GM18861 (cell line): Measurements from ENCODE around the gene PLPP2.
"Not testable (repeated sequence)": the region's sequence is repeated elsewhere in the genome, so short reads cannot be mapped to it uniquely, and the experiment has no call there.

Experiments used
- ATAC-seq: cut with Tn5 transposase; IDR thresholded peaks from one replicate; pipeline ENCODE4 v1.9.1; 2021; ENCODE audit not compliant: unreplicated experiment

The PLPP2 gene

DNA sequence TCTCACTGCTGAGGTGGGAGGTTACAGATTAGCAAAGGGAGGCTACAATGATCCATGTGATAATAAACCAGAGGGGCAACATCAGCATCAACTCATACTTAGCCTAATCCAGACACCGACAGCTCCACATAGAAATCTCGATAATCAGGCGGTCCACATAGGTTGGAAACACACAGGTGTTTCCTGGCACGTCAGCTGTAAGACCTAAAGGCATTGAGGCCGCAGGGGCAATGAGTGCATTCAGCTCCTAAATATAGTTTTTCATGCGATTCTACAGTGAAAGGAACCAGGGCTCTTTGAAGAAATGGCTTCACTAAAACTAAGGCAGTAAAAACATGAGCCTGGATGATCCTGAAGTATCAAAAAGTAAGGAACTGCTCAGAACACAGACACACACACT, 19.3 kb downstream of the PLPP2 start:
- no peak for ATAC-seq

DNA sequence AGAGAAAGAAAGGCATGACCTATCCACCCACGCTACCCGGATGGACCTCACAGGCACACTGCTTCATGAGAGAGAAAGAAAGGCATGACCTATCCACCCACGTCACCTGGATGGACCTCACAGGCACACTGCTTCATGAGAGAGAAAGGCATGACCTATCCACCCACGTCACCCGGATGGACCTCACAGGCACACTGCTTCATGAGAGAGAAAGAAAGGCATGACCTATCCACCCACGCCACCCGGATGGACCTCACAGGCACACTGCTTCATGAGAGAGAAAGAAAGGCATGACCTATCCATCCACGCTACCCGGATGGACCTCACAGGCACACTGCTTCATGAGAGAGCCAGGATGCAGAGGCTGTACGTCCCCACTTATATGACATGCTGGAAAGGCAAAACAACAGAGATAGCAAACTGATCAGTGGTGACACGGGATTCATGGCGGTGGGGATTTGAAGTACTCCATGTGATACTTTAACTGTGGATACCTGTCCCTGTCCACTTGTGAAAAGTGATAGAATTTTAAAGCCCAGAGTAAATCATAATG, 20.4 kb downstream of the PLPP2 start:
- ATAC-seq = not testable (repeated sequence)

DNA sequence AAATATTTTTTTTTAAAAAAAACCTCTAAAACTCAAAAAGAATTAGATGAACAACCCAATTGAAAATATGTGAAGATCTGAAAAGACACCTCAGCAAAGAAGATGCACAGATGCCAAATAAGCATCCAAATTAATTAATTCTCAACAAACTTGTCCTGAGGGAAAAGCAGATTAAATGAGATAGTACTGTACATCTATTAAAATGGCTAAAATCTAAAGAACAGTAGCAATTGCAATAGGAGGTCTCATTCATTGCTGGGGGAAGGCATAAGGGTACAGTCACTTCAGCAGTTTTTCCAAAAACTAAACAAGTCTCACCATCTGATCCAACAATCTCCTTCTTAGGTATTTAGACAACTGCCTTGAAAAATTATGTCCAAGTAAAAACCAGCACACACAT, 22.0 kb downstream of the PLPP2 start:
- ATAC-seq = no peak

DNA sequence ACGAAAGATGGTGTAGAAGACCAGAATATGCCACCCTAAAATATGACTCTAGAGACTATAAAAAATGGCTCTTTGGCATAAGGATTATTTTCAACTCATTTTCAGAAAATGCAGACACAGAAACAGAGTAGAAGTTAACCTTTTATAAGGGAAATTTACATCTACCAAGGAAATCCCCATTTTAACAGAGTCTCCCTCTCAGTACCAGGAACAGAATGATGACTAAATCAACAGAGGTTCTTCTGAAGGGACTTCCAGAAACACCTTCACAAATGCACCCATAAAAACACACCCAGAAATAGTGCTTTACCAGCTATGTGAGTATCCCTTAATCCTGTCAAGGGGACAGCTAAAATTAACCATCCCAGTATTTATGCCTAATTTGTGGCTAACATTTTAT, 29.1 kb downstream of the PLPP2 start:
- no peak for ATAC-seq

DNA sequence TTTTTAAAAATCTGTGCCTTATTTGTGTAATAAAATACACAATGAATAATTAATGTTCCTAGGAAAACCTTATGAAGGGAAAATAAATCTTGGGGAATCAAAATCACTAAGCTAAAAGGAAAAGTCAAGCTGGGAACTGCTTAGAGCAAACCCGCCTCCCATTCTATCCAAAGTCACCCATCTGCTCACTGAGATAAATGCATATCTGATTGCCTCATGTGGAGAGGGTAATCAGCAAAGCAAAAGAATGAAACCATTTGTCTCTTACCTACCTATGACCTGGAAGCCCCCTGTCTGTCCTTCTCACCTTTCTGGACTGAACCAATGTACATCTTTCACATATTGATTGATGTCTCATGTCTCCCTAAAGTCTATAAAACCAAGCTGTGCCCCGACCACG, 34.4 kb downstream of the PLPP2 start:
- ATAC-seq = not testable (repeated sequence)

DNA sequence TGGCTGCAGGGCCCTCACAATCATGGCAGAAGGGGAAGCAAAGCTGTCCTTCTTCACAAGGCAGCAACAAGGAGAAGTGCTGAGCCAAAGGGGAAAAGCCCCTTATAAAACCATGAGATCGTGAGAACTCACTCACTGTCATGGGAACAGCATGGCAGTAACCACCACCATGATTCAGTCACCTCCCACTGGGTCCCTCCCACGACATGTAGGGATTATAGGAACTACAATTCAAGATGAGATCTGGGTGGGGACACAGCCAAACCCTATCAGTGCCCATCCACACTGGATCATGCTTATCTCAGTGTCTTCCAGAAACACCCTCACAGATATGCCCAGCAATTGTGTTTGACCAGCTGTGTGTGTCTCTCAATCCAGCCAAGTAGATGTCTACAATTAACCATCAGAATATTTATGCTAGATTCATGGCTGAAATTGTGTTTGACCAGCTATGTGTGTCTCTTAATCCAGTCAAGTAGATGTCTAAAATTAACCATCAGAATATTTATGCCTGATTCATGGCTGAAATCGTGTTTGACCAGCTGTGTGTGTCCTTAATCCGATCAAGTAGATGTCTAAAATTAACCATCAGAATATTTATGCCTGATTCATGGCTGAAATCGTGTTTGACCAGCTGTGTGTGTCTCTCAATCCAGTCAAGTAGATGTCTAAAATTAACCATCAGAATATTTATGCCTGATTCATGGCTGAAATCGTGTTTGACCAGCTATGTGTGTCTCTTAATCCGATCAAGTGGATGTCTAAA, 38.6 kb downstream of the PLPP2 start:
- not testable (repeated sequence) for ATAC-seq

DNA sequence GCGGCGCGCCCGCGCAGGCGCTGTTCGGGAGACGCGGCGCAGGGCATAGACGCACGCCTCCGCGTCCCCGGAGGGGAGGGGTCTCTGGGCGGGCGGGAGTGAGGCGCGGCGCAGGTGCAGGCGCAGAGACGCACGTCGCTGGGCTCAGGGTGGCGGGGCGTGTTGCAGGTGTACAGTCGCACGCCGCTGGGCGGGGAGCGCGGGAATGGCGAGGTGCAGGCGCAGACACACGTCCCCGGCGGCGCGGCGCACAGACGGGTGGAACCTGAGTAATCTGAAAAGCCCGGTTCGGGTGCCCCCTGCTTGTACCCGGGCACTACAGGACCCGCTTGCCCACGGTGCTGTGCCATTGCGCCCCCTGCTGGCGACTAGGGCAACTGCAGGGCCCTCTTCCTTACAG, 44.7 kb downstream of the PLPP2 start:
- ATAC-seq = no peak

DNA sequence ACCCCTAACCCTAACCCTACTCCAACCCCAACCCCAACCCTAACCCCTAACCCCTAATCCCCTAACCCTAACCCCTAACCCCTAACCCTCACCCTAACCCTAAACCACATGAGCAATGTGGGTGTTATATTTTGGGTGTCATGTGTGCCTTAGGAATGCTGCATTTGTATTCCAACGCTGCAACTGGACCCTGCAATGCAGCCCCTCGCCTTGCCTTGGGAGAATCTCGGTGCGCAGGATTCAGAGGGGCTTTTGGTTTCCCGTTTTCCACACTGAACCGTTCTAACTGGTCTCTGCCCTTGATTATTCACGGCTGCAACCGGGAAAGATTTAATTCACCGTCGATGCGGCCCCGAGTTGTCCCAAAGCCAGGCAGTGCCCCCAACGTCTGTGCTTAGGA, 45.3 kb downstream of the PLPP2 start:
- ATAC-seq = not testable (repeated sequence)

DNA sequence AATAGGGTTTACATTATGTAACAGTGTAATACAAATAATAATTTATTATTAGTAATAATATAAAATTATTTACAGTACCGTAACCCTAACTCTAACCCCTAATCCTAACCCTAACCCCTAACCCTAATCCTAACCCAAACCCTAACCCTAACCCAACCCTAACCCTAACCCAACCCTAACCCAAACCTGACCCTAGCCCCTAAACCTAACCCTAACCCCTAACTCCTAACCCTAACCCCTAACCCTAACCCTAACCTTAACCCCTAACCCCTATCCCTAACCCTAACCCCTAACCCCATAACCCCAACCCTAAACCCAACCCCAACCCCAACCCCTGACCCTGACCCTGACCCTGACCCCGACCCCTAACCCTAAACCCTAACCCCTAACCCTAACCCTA, 45.7 kb downstream of the PLPP2 start:
- no peak for ATAC-seq
